Activated T-cell treated with anti-CD3 and anti-CD28 coated beads, Interleukin-2, amount 50 U/mL, for 72 hours (primary cell): ENCODE data around the gene RAB43. TPM values are rescaled to one million over a fixed set of nuclear protein-coding genes. Genes with fewer than 3 reads are reported as not detected.
"Not testable (repeated sequence)": the region's sequence is repeated elsewhere in the genome, so short reads cannot be mapped to it uniquely, and the experiment has no call there.

Experiments used
- ATAC-seq, 2 donors: fragments of 150-1000 bp; cut with Tn5 transposase; replicated peaks in 1 of 2; 2 replicates each; pipeline ENCODE4 v1.10.0; 2021; ENCODE audit warnings: moderate library complexity in 2 of 2, mild to moderate bottlenecking in 1 of 2
- DNase-seq, 2 donors: peaks; one replicate each; pipeline ENCODE4 v3.0.0; 2021 to 2022; ENCODE audit warnings: mixed read lengths in 1 of 2
- H3K27ac Mint-ChIP-seq: one replicate; pipeline ENCODE4 v1.8.0; 2022; ENCODE audit warnings: mild to moderate bottlenecking, moderate library complexity, mixed read lengths
- H3K27me3 Mint-ChIP-seq: one replicate; pipeline ENCODE4 v1.8.0; 2022; ENCODE audit warnings: low read depth, mixed read lengths
- H3K36me3 Mint-ChIP-seq, 2 donors: one replicate each; pipeline ENCODE4 v1.8.0; 2022; ENCODE audit warnings: mixed read lengths in 2 of 2, mild to moderate bottlenecking in 1 of 2; ENCODE audit not compliant: insufficient read depth in 2 of 2
- H3K4me1 Mint-ChIP-seq: one replicate; pipeline ENCODE4 v1.8.0; 2022; ENCODE audit warnings: low read depth, mixed read lengths
- H3K4me3 Mint-ChIP-seq, 2 donors: one replicate each; pipeline ENCODE4 v1.8.0; 2022; ENCODE audit warnings: mild to moderate bottlenecking in 2 of 2, mixed read lengths in 2 of 2, moderate library complexity in 2 of 2
- H3K9me3 Mint-ChIP-seq, 2 donors: one replicate each; pipeline ENCODE4 v1.8.0; 2022; ENCODE audit warnings: mixed read lengths in 2 of 2
- total RNA-seq, 2 donors: library from RNA; stranded (reverse); gene quantifications; one replicate each; pipeline ENCODE4 v1.2.3, GENCODE V29; 2022

The RAB43 gene
- total RNA-seq, 2 donors from 2014 or later = 82.5 to 95.5 TPM

- H3K36me3 Mint-ChIP-seq = peaks cover 5 to 21% of the 10 kb centered on the region in 2 donors
- H3K27ac Mint-ChIP-seq = peak overlapping the region; percentile 90
Measured at GRCh38 chr3:129103296-129103695, 18.3 kb downstream of the RAB43 start.

GRCh38 chr3:129101370-129102138 is 20.1 kb downstream of the RAB43 start:
- ATAC-seq (peak in 1 of 2 donors; percentile 10), DNase-seq (no peak)
- Mint-ChIP-seq H3K27me3 (no peaks in the 10 kb centered on the region), H3K9me3 (no peaks in the 10 kb centered on the region), H3K36me3 (peaks cover 8 to 21% of the 10 kb centered on the region in 2 donors), H3K4me1 (peaks cover 83% of the 10 kb centered on the region), H3K4me3 (no peak overlapping the region), H3K27ac (peak overlapping the region; percentile 34)

More at GRCh38 chr3:129103296-129103695, 18.3 kb downstream of the RAB43 start:
- Mint-ChIP-seq H3K27me3 (no peaks in the 10 kb centered on the region), H3K4me1 (peaks cover 82% of the 10 kb centered on the region), H3K9me3 (no peaks in the 10 kb centered on the region), H3K4me3 (no peak overlapping the region)
- DNase-seq = no peak
- no peak for ATAC-seq

- peaks cover 81% of the 10 kb centered on the region for H3K4me1 Mint-ChIP-seq
- ATAC-seq (peak; percentile 27 to 53), DNase-seq (no peak)
- H3K27me3 Mint-ChIP-seq = no peaks in the 10 kb centered on the region
- peaks cover 10 to 25% of the 10 kb centered on the region in 2 donors for H3K36me3 Mint-ChIP-seq
- peak overlapping the region in 1 of 2 donors; percentile 21 for H3K4me3 Mint-ChIP-seq
- peak overlapping the region; percentile 49 for H3K27ac Mint-ChIP-seq
- H3K9me3 Mint-ChIP-seq = no peaks in the 10 kb centered on the region
Measured at GRCh38 chr3:129100274-129100673, 21.3 kb downstream of the RAB43 start.

- Mint-ChIP-seq H3K9me3 (no peaks in the 10 kb centered on the region), H3K4me3 (no peak overlapping the region), H3K27me3 (no peaks in the 10 kb centered on the region), H3K27ac (no peak overlapping the region), H3K4me1 (peaks cover 31% of the 10 kb centered on the region), H3K36me3 (peaks cover 10 to 33% of the 10 kb centered on the region in 2 donors)
- ATAC-seq (peak in 1 of 2 donors; percentile 18), DNase-seq (no peak)
Measured at GRCh38 chr3:129095285-129095684, 26.3 kb downstream of the RAB43 start.

GRCh38 chr3:129088312-129088711 is 33.3 kb downstream of the RAB43 start:
- peak in 1 of 2 donors; percentile 3 for ATAC-seq
- not testable (repeated sequence) for H3K27me3 Mint-ChIP-seq, DNase-seq, H3K9me3 Mint-ChIP-seq, H3K4me3 Mint-ChIP-seq, H3K36me3 Mint-ChIP-seq, H3K4me1 Mint-ChIP-seq, H3K27ac Mint-ChIP-seq

GRCh38 chr3:129087904-129088303 is 33.7 kb downstream of the RAB43 start:
- not testable (repeated sequence) for H3K4me1 Mint-ChIP-seq, DNase-seq, H3K27ac Mint-ChIP-seq, H3K36me3 Mint-ChIP-seq, H3K27me3 Mint-ChIP-seq, H3K4me3 Mint-ChIP-seq, H3K9me3 Mint-ChIP-seq
- ATAC-seq = peak; percentile 51 to 61

- Mint-ChIP-seq H3K4me3 (no peak overlapping the region), H3K4me1 (no peaks in the 10 kb centered on the region), H3K36me3 (peaks cover 0 to 6% of the 10 kb centered on the region in 2 donors), H3K27me3 (no peaks in the 10 kb centered on the region), H3K27ac (no peak overlapping the region), H3K9me3 (no peaks in the 10 kb centered on the region)
- DNase-seq = no peak
- no peak for ATAC-seq
Measured at GRCh38 chr3:129087138-129087702, 34.4 kb downstream of the RAB43 start.

GRCh38 chr3:129085818-129086217 is 35.8 kb downstream of the RAB43 start:
- H3K9me3 Mint-ChIP-seq = no peaks in the 10 kb centered on the region
- H3K36me3 Mint-ChIP-seq = no peaks in the 10 kb centered on the region
- ATAC-seq = no peak
- no peak for DNase-seq
- no peaks in the 10 kb centered on the region for H3K27me3 Mint-ChIP-seq
- H3K27ac Mint-ChIP-seq = peak overlapping the region; percentile 51
- H3K4me3 Mint-ChIP-seq = no peak overlapping the region
- H3K4me1 Mint-ChIP-seq = no peaks in the 10 kb centered on the region

- H3K27ac Mint-ChIP-seq = peak overlapping the region; percentile 51
- no peaks in the 10 kb centered on the region for H3K36me3 Mint-ChIP-seq
- no peaks in the 10 kb centered on the region for H3K4me1 Mint-ChIP-seq
- ATAC-seq = no peak
- H3K9me3 Mint-ChIP-seq = no peaks in the 10 kb centered on the region
- DNase-seq = no peak
- H3K4me3 Mint-ChIP-seq = no peak overlapping the region
- no peaks in the 10 kb centered on the region for H3K27me3 Mint-ChIP-seq
Measured at GRCh38 chr3:129085165-129085715, 36.4 kb downstream of the RAB43 start.

GRCh38 chr3:129084501-129084900 is 37.1 kb downstream of the RAB43 start:
- Mint-ChIP-seq H3K4me1 (no peaks in the 10 kb centered on the region), H3K4me3 (no peak overlapping the region), H3K36me3 (no peaks in the 10 kb centered on the region), H3K9me3 (no peaks in the 10 kb centered on the region), H3K27me3 (no peaks in the 10 kb centered on the region), H3K27ac (no peak overlapping the region)
- ATAC-seq (peak; percentile 31 to 36), DNase-seq (no peak)

GRCh38 chr3:129082026-129082425 is 39.6 kb downstream of the RAB43 start:
- Mint-ChIP-seq H3K4me1 (no peaks in the 10 kb centered on the region), H3K4me3 (no peak overlapping the region), H3K9me3 (no peaks in the 10 kb centered on the region), H3K27me3 (no peaks in the 10 kb centered on the region), H3K27ac (peak overlapping the region; percentile 41), H3K36me3 (no peaks in the 10 kb centered on the region)
- DNase-seq (no peak), ATAC-seq (no peak)

GRCh38 chr3:129081503-129081902 is 40.1 kb downstream of the RAB43 start:
- ATAC-seq = no peak
- no peak overlapping the region for H3K4me3 Mint-ChIP-seq

GRCh38 chr3:129078510-129078909 is 43.1 kb downstream of the RAB43 start:
- Mint-ChIP-seq H3K27me3 (no peaks in the 10 kb centered on the region), H3K4me3 (no peak overlapping the region), H3K27ac (no peak overlapping the region), H3K4me1 (no peaks in the 10 kb centered on the region), H3K9me3 (no peaks in the 10 kb centered on the region), H3K36me3 (no peaks in the 10 kb centered on the region)
- DNase-seq = no peak
- no peak for ATAC-seq

More at GRCh38 chr3:129081503-129081902, 40.1 kb downstream of the RAB43 start:
- Mint-ChIP-seq H3K36me3 (no peaks in the 10 kb centered on the region), H3K9me3 (no peaks in the 10 kb centered on the region), H3K4me1 (no peaks in the 10 kb centered on the region), H3K27me3 (no peaks in the 10 kb centered on the region), H3K27ac (peak overlapping the region; percentile 41)
- DNase-seq = no peak
